Measurements from ENCODE around the gene ZNF212.
"Not testable (repeated sequence)": the region's sequence is repeated elsewhere in the genome, so short reads cannot be mapped to it uniquely, and the experiment has no call there.

ZNF212 gene

GRCh38 chr7:149218469-149219420 lies 20.7 kb upstream of the ZNF212 start:
- DNase-seq (ENCODE audit: low spot score) (no peak), FAIRE-seq (no peak)

- DNase-seq (ENCODE audit: low spot score) (peak; percentile 82), FAIRE-seq (no peak)
These were observed 18.9 kb upstream of the ZNF212 start for GRCh38 chr7:149220534-149220933.

GRCh38 chr7:149223176-149223575 lies 16.3 kb upstream of the ZNF212 start:
- no peak for DNase-seq (ENCODE audit: low spot score)
- no peak for FAIRE-seq

- no peak for DNase-seq (ENCODE audit: low spot score)
- no peak for FAIRE-seq
These were observed 15.7 kb upstream of the ZNF212 start for GRCh38 chr7:149223761-149224160.

DNA sequence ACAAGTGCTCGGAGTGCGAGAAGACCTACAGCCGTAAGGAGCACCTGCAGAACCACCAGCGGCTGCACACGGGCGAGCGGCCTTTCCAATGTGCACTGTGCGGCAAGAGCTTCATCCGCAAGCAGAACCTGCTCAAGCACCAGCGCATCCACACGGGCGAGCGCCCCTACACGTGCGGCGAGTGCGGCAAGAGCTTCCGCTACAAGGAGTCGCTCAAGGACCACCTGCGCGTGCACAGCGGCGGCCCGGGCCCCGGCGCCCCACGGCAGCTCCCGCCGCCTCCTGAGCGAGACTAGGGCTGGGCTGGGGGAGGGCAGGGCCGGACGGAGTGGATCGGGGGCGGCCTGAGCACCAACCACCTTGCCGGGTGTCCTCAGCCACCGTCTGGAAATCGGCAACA lies 15.1 kb upstream of the ZNF212 start:
- FAIRE-seq = no peak
- no peak for DNase-seq (ENCODE audit: low spot score)

- FAIRE-seq = no peak
- no peak for DNase-seq (ENCODE audit: low spot score)
These were observed 14.3 kb upstream of the ZNF212 start for GRCh38 chr7:149225106-149225505.

- DNase-seq (ENCODE audit: low spot score) = no peak
- no peak for FAIRE-seq
These were observed 13.8 kb upstream of the ZNF212 start for GRCh38 chr7:149225656-149226055.

DNA sequence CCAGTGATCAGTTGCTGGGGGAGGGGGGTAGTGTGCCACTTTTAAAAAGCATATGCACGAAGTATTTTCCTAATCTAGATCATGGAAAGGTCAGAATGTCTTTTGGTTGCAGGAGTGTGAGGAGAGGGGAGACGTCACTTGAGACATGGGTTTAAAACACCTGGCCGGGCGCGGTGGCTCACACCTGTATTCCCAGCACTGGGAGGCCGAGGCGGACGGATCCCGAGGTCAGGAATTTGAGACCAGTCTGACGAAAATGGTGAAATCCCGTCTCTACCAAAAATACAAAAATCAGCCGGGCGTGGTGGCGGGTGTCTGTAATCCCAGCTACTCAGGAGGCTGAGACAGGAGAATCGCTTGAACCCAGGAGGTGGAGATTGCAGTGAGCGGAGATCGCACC lies 13.1 kb upstream of the ZNF212 start:
- DNase-seq (ENCODE audit: low spot score); FAIRE-seq: not testable (repeated sequence)

GRCh38 chr7:149226840-149227494 lies 12.5 kb upstream of the ZNF212 start:
- FAIRE-seq = no peak
- no peak for DNase-seq (ENCODE audit: low spot score)

DNA sequence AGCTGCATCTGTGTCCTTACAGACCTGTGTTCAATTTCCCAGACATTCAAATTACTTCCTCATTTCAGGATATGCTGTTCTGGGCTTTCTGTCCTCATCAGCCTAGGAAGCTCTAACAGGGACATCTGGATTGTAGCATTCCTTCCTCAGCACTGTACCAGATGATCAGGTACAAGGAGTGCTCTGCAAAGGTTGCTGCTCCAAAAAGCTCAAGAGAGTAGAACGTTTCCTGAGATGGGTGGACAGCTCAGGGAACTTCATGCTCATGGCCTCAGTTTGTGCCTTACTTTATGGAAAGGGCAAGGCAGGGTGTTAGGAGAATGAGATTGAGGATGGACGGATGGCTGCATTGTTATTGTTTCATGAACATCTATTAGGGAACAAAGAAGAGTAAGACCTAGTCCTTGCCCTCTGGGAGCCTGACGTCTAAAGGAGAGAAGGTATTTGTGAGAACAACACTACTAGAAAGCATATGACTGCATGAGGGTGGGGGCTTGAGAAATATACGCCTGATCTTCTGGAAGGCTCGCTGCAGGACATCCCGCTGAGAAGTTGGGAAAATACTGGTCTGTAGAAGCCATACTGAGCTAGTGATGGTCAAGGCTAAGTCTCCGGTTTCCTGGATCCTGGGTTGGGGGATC lies 10.5 kb upstream of the ZNF212 start:
- no peak for FAIRE-seq
- DNase-seq (ENCODE audit: low spot score) = no peak

DNA sequence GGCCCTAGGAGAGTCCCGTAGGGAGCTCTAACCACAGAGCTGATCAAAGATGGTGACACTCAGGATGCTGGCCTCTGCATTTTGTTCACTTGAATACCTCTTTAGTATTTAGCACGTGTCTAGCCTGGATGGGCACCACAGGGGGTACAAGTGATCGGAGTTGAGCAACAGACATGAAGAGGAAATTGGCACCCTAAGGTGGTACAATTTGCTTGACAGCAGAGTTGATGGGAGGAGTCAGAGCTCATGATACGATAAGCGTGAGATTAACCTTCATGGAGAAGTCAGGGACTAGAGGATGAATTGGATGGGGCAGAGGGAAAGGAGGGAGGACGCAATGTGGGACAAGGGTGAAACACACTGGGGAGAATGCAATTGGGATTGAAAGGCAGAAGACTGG lies 9.9 kb upstream of the ZNF212 start:
- FAIRE-seq (no peak), DNase-seq (ENCODE audit: low spot score) (peak; percentile 9)

- DNase-seq (ENCODE audit: low spot score) = no peak
- FAIRE-seq = no peak
These were observed 7.1 kb upstream of the ZNF212 start for GRCh38 chr7:149232362-149232761.

- peak; percentile 98 for FAIRE-seq
- peak; percentile 99 for DNase-seq (ENCODE audit: low spot score)
These were observed 5.7 kb upstream of the ZNF212 start for GRCh38 chr7:149233655-149234204.

- FAIRE-seq (no peak), DNase-seq (ENCODE audit: low spot score) (no peak)
These were observed 1.9 kb upstream of the ZNF212 start for GRCh38 chr7:149237502-149237901.

- DNase-seq (ENCODE audit: low spot score) (peak; percentile 96), FAIRE-seq (peak; percentile 83)
These were observed 1.4 kb upstream of the ZNF212 start for GRCh38 chr7:149238051-149238450.

GRCh38 chr7:149240637-149241036 lies 1.2 kb downstream of the ZNF212 start:
- no peak for DNase-seq (ENCODE audit: low spot score)
- FAIRE-seq = no peak

DNA sequence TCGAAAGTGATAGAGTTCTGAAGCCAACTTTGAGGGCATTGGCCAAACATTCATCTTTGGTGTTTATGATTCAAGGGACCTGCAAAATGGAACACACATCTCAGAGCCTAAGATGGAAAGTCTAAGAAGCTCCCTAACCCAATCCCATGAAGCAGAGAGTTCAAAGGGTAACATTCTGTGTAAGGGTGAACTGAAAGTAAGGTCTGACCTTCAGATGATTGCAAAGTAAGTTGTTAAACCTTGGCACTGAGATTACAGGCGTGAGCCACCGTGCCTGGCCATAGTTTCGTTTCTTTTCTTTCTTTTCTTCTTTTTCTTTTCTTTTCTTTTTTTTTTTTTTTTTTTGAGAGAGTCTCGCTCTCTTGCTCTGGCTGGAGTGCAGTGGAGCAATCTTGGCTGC lies 2.2 kb downstream of the ZNF212 start:
- FAIRE-seq (no peak), DNase-seq (ENCODE audit: low spot score) (no peak)

DNA sequence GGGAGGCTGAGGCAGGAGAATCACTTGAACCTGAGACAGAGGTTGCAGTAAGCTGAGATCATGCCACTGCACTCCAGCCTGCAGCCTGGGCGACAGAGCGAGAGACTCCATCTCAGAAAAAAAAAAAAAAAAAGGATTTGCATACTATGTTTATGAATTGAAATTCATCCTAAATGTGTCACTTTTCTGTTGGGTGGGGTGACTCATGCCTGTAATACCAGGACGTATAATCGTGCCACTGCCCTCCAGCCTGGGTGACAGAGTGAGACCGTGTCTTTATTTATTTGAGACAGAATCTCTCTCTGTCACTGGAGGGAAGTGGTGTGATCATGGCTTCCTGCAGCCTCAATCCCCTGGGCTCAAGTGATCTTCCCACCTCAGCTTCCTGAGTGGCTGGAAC lies 5.8 kb downstream of the ZNF212 start:
- FAIRE-seq (no peak), DNase-seq (ENCODE audit: low spot score) (peak; percentile 57)

DNA sequence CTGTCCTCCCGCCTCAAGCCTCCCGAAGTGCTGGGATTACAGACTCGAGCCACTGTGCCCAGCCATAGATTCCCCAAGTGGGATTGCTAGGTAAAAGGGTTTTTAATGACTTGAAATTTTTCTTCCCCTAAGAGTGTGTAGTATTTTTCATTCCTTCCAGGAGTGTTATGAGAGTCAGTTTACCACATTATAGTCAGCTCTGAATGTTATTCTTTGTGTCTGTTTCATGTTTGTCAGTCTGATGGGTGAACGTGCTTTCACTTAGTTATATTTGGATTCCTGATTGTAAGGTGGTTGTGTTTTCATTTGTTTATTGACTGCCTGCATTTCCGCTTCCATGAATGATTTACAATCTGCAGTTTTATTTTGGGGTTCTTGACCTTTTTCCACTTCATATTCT lies 6.3 kb downstream of the ZNF212 start:
- FAIRE-seq (no peak), DNase-seq (ENCODE audit: low spot score) (no peak)

GRCh38 chr7:149248777-149249176 lies 9.3 kb downstream of the ZNF212 start:
- no peak for DNase-seq (ENCODE audit: low spot score)
- FAIRE-seq = no peak

DNA sequence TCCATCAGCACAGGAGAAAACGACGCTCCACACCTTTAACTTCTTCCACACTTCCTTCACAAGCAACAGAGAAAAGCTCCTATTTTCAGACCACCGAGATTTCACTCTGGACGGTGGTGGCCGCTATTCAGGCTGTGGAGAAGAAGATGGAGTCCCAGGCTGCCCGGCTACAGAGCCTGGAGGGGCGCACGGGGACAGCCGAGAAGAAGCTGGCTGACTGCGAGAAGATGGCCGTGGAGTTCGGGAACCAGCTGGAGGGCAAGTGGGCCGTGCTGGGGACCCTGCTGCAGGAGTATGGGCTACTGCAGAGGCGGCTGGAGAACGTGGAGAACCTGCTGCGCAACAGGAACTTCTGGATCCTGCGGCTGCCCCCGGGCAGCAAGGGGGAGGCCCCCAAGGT lies 10.7 kb downstream of the ZNF212 start:
- FAIRE-seq; DNase-seq (ENCODE audit: low spot score): not testable (repeated sequence)

- not testable (repeated sequence) for FAIRE-seq; DNase-seq (ENCODE audit: low spot score)
These were observed 12.1 kb downstream of the ZNF212 start for GRCh38 chr7:149251518-149251917.

All from RCC 7860 (cell line).